Neuronal stem cell (in vitro differentiated cells): ENCODE measurements around the gene CCDC3.
A peak's percentile ranks its signal among the peaks of the same experiment; 100 is the strongest.

ENCODE experiments used
- DNase-seq: peaks from one replicate; pipeline ENCODE4 v3.0.0-alpha.2; 2013; ENCODE audit warnings: low spot score
- H2AFZ ChIP-seq: one replicate; pipeline ENCODE4 v1.6.1; 2013; ENCODE audit warnings: mild to moderate bottlenecking, low read length, inconsistent platforms
- H2AK5ac ChIP-seq: 2 replicates; pipeline ENCODE4 v1.6.1; 2013; ENCODE audit warnings: low read depth, mild to moderate bottlenecking, inconsistent platforms, low read length, moderate library complexity, mixed read lengths
- H2BK120ac ChIP-seq: 2 replicates; pipeline ENCODE4 v1.6.1; 2013; ENCODE audit warnings: low read depth, mild to moderate bottlenecking, inconsistent platforms, low read length, moderate library complexity, mixed read lengths
- H2BK12ac ChIP-seq: one replicate; pipeline ENCODE4 v1.6.1; 2013; ENCODE audit warnings: low read length, inconsistent platforms
- H2BK15ac ChIP-seq: 2 replicates; pipeline ENCODE4 v1.6.1; 2013; ENCODE audit warnings: mild to moderate bottlenecking, low read length, inconsistent platforms, mixed read lengths
- H2BK5ac ChIP-seq: one replicate; pipeline ENCODE4 v1.6.1; 2013; ENCODE audit warnings: inconsistent platforms, mild to moderate bottlenecking, low read length, moderate library complexity
- H3K14ac ChIP-seq: one replicate; pipeline ENCODE4 v1.6.1; 2013; ENCODE audit warnings: low read length, inconsistent platforms
- H3K18ac ChIP-seq: 2 replicates; pipeline ENCODE4 v1.6.1; 2013; ENCODE audit warnings: low read length, inconsistent platforms
- H3K23ac ChIP-seq: 2 replicates; pipeline ENCODE4 v1.6.1; 2013; ENCODE audit warnings: low read depth, mild to moderate bottlenecking, mixed read lengths, low read length, inconsistent platforms; ENCODE audit not compliant: poor library complexity
- H3K27ac ChIP-seq: replicated peaks from 3 replicates; pipeline ENCODE4 v1.5.1; 2013; ENCODE audit warnings: low read length, inconsistent platforms
- H3K27me3 ChIP-seq, 3 experiments: 2 replicates each; pipeline ENCODE4 v1.6.1; 2013; ENCODE audit warnings: low read length in 3 of 3, mild to moderate bottlenecking in 2 of 3, inconsistent platforms in 1 of 3, low read depth in 1 of 3, mixed read lengths in 1 of 3, moderate library complexity in 1 of 3; ENCODE audit not compliant: control insufficient read depth in 3 of 3, insufficient read depth in 3 of 3
- H3K36me3 ChIP-seq, 2 donors: replicated peaks in 1 of 2; 2 replicates each; pipeline ENCODE4 v1.6.1; 2013; ENCODE audit warnings: low read length in 2 of 2; ENCODE audit not compliant: control insufficient read depth in 2 of 2, insufficient read depth in 2 of 2
- H3K4ac ChIP-seq: 2 replicates; pipeline ENCODE4 v1.6.1; 2013; ENCODE audit warnings: inconsistent platforms, mild to moderate bottlenecking, low read length, moderate library complexity
- H3K4me1 ChIP-seq, 2 donors: 1 replicate in 1 of 2; 2 replicates in 1 of 2; pipeline ENCODE4 v1.6.1; 2013; ENCODE audit warnings: low read length in 2 of 2, low read depth in 1 of 2; ENCODE audit not compliant: control insufficient read depth in 2 of 2, insufficient read depth in 1 of 2
- H3K4me2 ChIP-seq: one replicate; pipeline ENCODE4 v1.6.1; 2013; ENCODE audit warnings: mild to moderate bottlenecking, low read length, inconsistent platforms; ENCODE audit not compliant: insufficient read depth, poor library complexity, severe bottlenecking
- H3K4me3 ChIP-seq, 2 donors: 2 replicates each; pipeline ENCODE4 v1.5.1; 2013; ENCODE audit warnings: low read length in 2 of 2, mild to moderate bottlenecking in 2 of 2, inconsistent platforms in 1 of 2, moderate library complexity in 1 of 2
- H3K79me1 ChIP-seq: one replicate; pipeline ENCODE4 v1.6.1; 2013; ENCODE audit warnings: low read depth, mild to moderate bottlenecking, inconsistent platforms, low read length, moderate library complexity
- H3K9ac ChIP-seq: one replicate; pipeline ENCODE4 v1.6.1; 2013; ENCODE audit warnings: mild to moderate bottlenecking, low read depth, low read length, inconsistent platforms; ENCODE audit not compliant: poor library complexity
- H3K9me3 ChIP-seq, 2 donors: replicated peaks in 1 of 2; 2 replicates each; pipeline versions ENCODE3 to v1.6.1; 2013; ENCODE audit warnings: low read length in 2 of 2, mild to moderate bottlenecking in 2 of 2, inconsistent platforms in 1 of 2, low read depth in 1 of 2, mixed read lengths in 1 of 2, moderate library complexity in 1 of 2; ENCODE audit not compliant: control insufficient read depth in 2 of 2, insufficient read depth in 1 of 2
- H4K8ac ChIP-seq: one replicate; pipeline ENCODE4 v1.6.1; 2013; ENCODE audit warnings: low read depth, mild to moderate bottlenecking, inconsistent platforms, low read length, moderate library complexity
- H4K91ac ChIP-seq: one replicate; pipeline ENCODE4 v1.6.1; 2013; ENCODE audit warnings: low read length, low read depth, mild to moderate bottlenecking, inconsistent platforms; ENCODE audit not compliant: poor library complexity
- WGBS, 2 donors: extraction: QIAGEN DNeasy Blood & Tissue Kit; methylation state at CpG; one replicate each; pipeline ENCODE4 v1.1.7; 2013; ENCODE audit warnings: missing lambda C conversion rate in 2 of 2, mixed read lengths in 1 of 2; ENCODE audit not compliant: insufficient read length in 2 of 2, insufficient replicate concordance in 1 of 2; ENCODE audit errors: extremely low coverage in 2 of 2; 5-methylcytosine and 5-hydroxymethylcytosine counted together

CCDC3 gene

GRCh38 chr10:13003004-13003403 lies 1.5 kb upstream of the CCDC3 start:
- H3K4ac ChIP-seq, result no peak overlapping the region
- H3K14ac ChIP-seq, result no peak overlapping the region
- no peak overlapping the region for H3K23ac ChIP-seq
- no peaks in the 10 kb centered on the region for H3K79me1 ChIP-seq
- no peak overlapping the region for H2BK12ac ChIP-seq
- no peak overlapping the region for H3K27ac ChIP-seq
- no peaks in the 10 kb centered on the region for H3K4me1 ChIP-seq
- no peak overlapping the region for H2AFZ ChIP-seq
- no peak overlapping the region for H2AK5ac ChIP-seq
- H3K18ac ChIP-seq, result no peak overlapping the region
- no peak overlapping the region for H3K9ac ChIP-seq
- no peak overlapping the region for H4K91ac ChIP-seq
- H3K36me3 ChIP-seq, result no peaks in the 10 kb centered on the region
- DNase-seq, result no peak
- no peak overlapping the region for H2BK5ac ChIP-seq
- no peak overlapping the region for H2BK15ac ChIP-seq
- no peak overlapping the region for H3K4me3 ChIP-seq
- no peak overlapping the region for H4K8ac ChIP-seq
- no peak overlapping the region for H2BK120ac ChIP-seq
- no peaks in the 10 kb centered on the region for H3K9me3 ChIP-seq
- no peak overlapping the region for H3K4me2 ChIP-seq
- H3K27me3 ChIP-seq, result peaks cover 5 to 71% (median 24%) of the 10 kb centered on the region in 3 experiments

GRCh38 chr10:13001887-13002212 lies 337 bp upstream of the CCDC3 start:
- Histone ChIP-seq H2BK5ac (no peak overlapping the region), H2AFZ (peak overlapping the region; percentile 47), H3K4me3 (peak overlapping the region in 1 of 2 donors; percentile 62), H3K9me3 (no peaks in the 10 kb centered on the region), H3K18ac (no peak overlapping the region), H3K23ac (no peak overlapping the region), H2AK5ac (no peak overlapping the region), H3K79me1 (no peaks in the 10 kb centered on the region), H3K9ac (no peak overlapping the region), H3K4me2 (peak overlapping the region; percentile 76), H3K4me1 (no peaks in the 10 kb centered on the region), H2BK120ac (no peak overlapping the region), H3K36me3 (no peaks in the 10 kb centered on the region), H3K27me3 (peaks cover 5 to 79% (median 24%) of the 10 kb centered on the region in 3 experiments), H4K91ac (no peak overlapping the region), H4K8ac (no peak overlapping the region), H2BK12ac (no peak overlapping the region), H3K14ac (no peak overlapping the region), H3K4ac (no peak overlapping the region), H3K27ac (no peak overlapping the region), H2BK15ac (no peak overlapping the region)
- no peak for DNase-seq
- no CpG with 5 or more reads among the region's 9 CpGs for WGBS, 2 donors

GRCh38 chr10:13000431-13000830 lies 1.1 kb downstream of the CCDC3 start:
- Histone ChIP-seq H3K27me3 (peaks cover 5 to 78% (median 24%) of the 10 kb centered on the region in 3 experiments), H3K14ac (no peak overlapping the region)
- WGBS, 2 donors, result no CpG with 5 or more reads among the region's 4 CpGs

GRCh38 chr10:12999849-13000248 lies 1.7 kb downstream of the CCDC3 start:
- Histone ChIP-seq H3K4me2 (no peak overlapping the region), H2BK12ac (no peak overlapping the region), H3K18ac (no peak overlapping the region), H3K36me3 (no peaks in the 10 kb centered on the region), H4K91ac (no peak overlapping the region), H4K8ac (no peak overlapping the region), H3K23ac (no peak overlapping the region), H2AFZ (no peak overlapping the region), H3K9ac (no peak overlapping the region), H2AK5ac (no peak overlapping the region), H3K4me3 (no peak overlapping the region), H3K27ac (no peak overlapping the region), H2BK5ac (no peak overlapping the region), H3K4ac (no peak overlapping the region), H3K4me1 (no peaks in the 10 kb centered on the region), H3K14ac (no peak overlapping the region), H2BK120ac (no peak overlapping the region), H2BK15ac (no peak overlapping the region), H3K79me1 (no peaks in the 10 kb centered on the region), H3K27me3 (peaks cover 5 to 78% (median 24%) of the 10 kb centered on the region in 3 experiments), H3K9me3 (no peaks in the 10 kb centered on the region)
- WGBS, 2 donors, result no CpG with 5 or more reads among the region's 6 CpGs
- no peak for DNase-seq

More at GRCh38 chr10:13000431-13000830, 1.1 kb downstream of the CCDC3 start:
- H4K8ac ChIP-seq, result no peak overlapping the region
- H2AK5ac ChIP-seq, result no peak overlapping the region
- H4K91ac ChIP-seq, result no peak overlapping the region
- no peak for DNase-seq
- H3K9ac ChIP-seq, result no peak overlapping the region
- H3K9me3 ChIP-seq, result no peaks in the 10 kb centered on the region
- no peak overlapping the region for H3K27ac ChIP-seq
- no peak overlapping the region for H2BK5ac ChIP-seq
- no peak overlapping the region for H3K4ac ChIP-seq
- H3K79me1 ChIP-seq, result no peaks in the 10 kb centered on the region
- H2AFZ ChIP-seq, result no peak overlapping the region
- no peak overlapping the region for H3K4me2 ChIP-seq
- no peak overlapping the region for H3K18ac ChIP-seq
- no peaks in the 10 kb centered on the region for H3K4me1 ChIP-seq
- no peak overlapping the region for H2BK12ac ChIP-seq
- no peaks in the 10 kb centered on the region for H3K36me3 ChIP-seq
- no peak overlapping the region for H2BK120ac ChIP-seq
- H2BK15ac ChIP-seq, result no peak overlapping the region
- H3K23ac ChIP-seq, result no peak overlapping the region
- no peak overlapping the region for H3K4me3 ChIP-seq
